HL-60 (cell line): ENCODE measurements around the gene S100PBP.

Source experiments
- TF ChIP-seq, protein P1 (sequence below): IDR thresholded peaks from 2 replicates; pipeline ENCODE4 v1.6.1; 2012; ENCODE audit warnings: low read depth; ENCODE audit not compliant: insufficient replicate concordance
- TF ChIP-seq, protein P2 (sequence below): IDR thresholded peaks from one replicate; pipeline ENCODE4 v1.5.1; 2011; ENCODE audit warnings: low read length, control low read depth, inconsistent platforms; ENCODE audit not compliant: insufficient read depth

DNA sequence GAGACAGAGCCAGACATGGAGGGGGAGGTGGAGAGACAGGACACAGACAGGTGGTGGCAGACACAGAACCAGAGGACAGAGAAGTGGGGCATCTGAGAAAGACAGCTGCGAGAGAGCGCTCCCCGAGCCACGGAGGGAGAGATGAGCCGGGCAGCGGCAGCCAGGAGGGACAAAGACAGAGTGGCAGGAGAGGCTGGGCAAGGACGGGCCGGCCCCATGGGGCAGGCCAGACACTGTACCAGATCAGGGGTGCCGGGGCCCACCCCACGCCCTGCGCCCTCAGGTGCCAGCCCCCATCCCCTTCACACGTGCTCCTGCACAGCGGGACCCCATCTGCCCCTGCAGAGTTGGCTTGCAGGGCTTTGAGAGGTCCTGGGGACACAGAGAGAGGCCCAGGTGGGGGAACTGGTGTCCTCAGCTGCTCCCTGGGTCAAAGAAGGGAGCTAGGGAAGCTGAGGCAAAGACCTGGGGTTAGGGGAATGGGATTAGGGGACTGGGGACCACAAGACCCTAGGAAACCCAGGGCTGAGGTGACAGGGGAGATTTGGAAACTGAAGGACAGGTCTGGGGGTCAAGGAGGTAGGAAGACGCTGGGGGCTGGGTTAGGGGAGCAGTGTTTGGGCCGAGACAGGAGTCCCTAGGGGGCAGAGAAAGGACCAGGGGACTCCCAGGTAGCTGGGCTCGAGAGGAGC lies 52.6 kb downstream of the S100PBP start:
- TF ChIP-seq, protein P1, sequence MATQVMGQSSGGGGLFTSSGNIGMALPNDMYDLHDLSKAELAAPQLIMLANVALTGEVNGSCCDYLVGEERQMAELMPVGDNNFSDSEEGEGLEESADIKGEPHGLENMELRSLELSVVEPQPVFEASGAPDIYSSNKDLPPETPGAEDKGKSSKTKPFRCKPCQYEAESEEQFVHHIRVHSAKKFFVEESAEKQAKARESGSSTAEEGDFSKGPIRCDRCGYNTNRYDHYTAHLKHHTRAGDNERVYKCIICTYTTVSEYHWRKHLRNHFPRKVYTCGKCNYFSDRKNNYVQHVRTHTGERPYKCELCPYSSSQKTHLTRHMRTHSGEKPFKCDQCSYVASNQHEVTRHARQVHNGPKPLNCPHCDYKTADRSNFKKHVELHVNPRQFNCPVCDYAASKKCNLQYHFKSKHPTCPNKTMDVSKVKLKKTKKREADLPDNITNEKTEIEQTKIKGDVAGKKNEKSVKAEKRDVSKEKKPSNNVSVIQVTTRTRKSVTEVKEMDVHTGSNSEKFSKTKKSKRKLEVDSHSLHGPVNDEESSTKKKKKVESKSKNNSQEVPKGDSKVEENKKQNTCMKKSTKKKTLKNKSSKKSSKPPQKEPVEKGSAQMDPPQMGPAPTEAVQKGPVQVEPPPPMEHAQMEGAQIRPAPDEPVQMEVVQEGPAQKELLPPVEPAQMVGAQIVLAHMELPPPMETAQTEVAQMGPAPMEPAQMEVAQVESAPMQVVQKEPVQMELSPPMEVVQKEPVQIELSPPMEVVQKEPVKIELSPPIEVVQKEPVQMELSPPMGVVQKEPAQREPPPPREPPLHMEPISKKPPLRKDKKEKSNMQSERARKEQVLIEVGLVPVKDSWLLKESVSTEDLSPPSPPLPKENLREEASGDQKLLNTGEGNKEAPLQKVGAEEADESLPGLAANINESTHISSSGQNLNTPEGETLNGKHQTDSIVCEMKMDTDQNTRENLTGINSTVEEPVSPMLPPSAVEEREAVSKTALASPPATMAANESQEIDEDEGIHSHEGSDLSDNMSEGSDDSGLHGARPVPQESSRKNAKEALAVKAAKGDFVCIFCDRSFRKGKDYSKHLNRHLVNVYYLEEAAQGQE = no peak
- TF ChIP-seq, protein P2, sequence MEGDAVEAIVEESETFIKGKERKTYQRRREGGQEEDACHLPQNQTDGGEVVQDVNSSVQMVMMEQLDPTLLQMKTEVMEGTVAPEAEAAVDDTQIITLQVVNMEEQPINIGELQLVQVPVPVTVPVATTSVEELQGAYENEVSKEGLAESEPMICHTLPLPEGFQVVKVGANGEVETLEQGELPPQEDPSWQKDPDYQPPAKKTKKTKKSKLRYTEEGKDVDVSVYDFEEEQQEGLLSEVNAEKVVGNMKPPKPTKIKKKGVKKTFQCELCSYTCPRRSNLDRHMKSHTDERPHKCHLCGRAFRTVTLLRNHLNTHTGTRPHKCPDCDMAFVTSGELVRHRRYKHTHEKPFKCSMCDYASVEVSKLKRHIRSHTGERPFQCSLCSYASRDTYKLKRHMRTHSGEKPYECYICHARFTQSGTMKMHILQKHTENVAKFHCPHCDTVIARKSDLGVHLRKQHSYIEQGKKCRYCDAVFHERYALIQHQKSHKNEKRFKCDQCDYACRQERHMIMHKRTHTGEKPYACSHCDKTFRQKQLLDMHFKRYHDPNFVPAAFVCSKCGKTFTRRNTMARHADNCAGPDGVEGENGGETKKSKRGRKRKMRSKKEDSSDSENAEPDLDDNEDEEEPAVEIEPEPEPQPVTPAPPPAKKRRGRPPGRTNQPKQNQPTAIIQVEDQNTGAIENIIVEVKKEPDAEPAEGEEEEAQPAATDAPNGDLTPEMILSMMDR = no peak
